GM12878 (cell line): ENCODE results near the gene LHFPL3. TPM values are rescaled to one million over a fixed set of nuclear protein-coding genes. Genes with fewer than 3 reads are reported as not detected.

Experiments used
- ATAC-seq: fragments of 200-7000 bp; cut with Tn5 transposase; 3 replicates; pipeline ENCODE4 v1.9.1; 2020; ENCODE audit warnings: mild to moderate bottlenecking, moderate library complexity
- BruUV-seq: library from RNA; stranded (reverse); fragments of 400-500 nt; replicated peaks from 2 replicates; lab custom pipeline; 2021; lab: Mats Ljungman, UMichigan
- CTCF ChIA-PET: fragments of 300-600 bp; sonication (Branson Sonifier 250); formaldehyde crosslinking; extraction: SDS; loops from one replicate; lab custom pipeline; 2021; ENCODE audit warnings: inconsistent platforms; lab: Yijun Ruan, JAX
- POLR2A ChIA-PET: fragments of 350-600 bp; formaldehyde crosslinking; extraction: SDS; loops from one replicate; lab custom pipeline; 2021; ENCODE audit warnings: inconsistent platforms; lab: Charles Lee
- RAD21 ChIA-PET: fragments of 300-600 bp; sonication (Branson Sonifier 250); formaldehyde crosslinking; loops from one replicate; lab custom pipeline; 2023; ENCODE audit warnings: antibody characterized with exemption; ENCODE audit not compliant: unreplicated experiment; lab: Charles Lee
- SMC1A ChIA-PET: fragments of 300-600 bp; sonication (Branson Sonifier 250); formaldehyde crosslinking; loops from one replicate; lab custom pipeline; 2023; ENCODE audit not compliant: unreplicated experiment, uncharacterized antibody; lab: Charles Lee
- DNase-seq: peaks from one replicate; pipeline ENCODE4 v3.0.0-alpha.2; 2011; ENCODE audit warnings: low read depth, low spot score
- FAIRE-seq: peaks from 3 replicates; lab custom pipeline; 2011; peaks lifted over from hg19 to GRCh38; lab: Jason Lieb, UNC
- H2AFZ ChIP-seq: 2 replicates; pipeline ENCODE4 v1.6.0; 2011; ENCODE audit warnings: low read depth, low read length, control low read depth; ENCODE audit not compliant: control insufficient read depth
- H3K27ac ChIP-seq: 2 replicates; pipeline ENCODE4 v1.5.1; 2011; ENCODE audit warnings: control low read depth; ENCODE audit not compliant: control insufficient read depth, insufficient read depth
- H3K27me3 ChIP-seq, 2 experiments: replicated peaks in 1 of 2; 2 replicates each; pipeline versions ENCODE4 v1.6.0 to v1.6.1; 2011; ENCODE audit warnings: low read length in 1 of 2; ENCODE audit not compliant: control insufficient read depth in 2 of 2, insufficient read depth in 2 of 2
- H3K36me3 ChIP-seq, 2 experiments: 2 replicates each; pipeline ENCODE4 v1.5.1; 2011; ENCODE audit warnings: low read length in 1 of 2; ENCODE audit not compliant: control insufficient read depth in 2 of 2, insufficient read depth in 2 of 2
- H3K4me1 ChIP-seq: 2 replicates; pipeline ENCODE4 v1.6.1; 2011; ENCODE audit warnings: mild to moderate bottlenecking, low read length, moderate library complexity, mixed read lengths; ENCODE audit not compliant: control insufficient read depth, insufficient read depth
- H3K4me2 ChIP-seq: 2 replicates; pipeline ENCODE4 v1.6.0; 2011; ENCODE audit warnings: control low read depth; ENCODE audit not compliant: control insufficient read depth, insufficient read depth
- H3K4me3 ChIP-seq: fragments of 200-600 bp; sonication (generic); 2 replicates; pipeline ENCODE4 v1.5.1; 2016
- H3K79me2 ChIP-seq: 2 replicates; pipeline ENCODE4 v1.6.0; 2011; ENCODE audit warnings: low read length; ENCODE audit not compliant: control insufficient read depth, insufficient read depth
- H3K9ac ChIP-seq: 2 replicates; pipeline ENCODE4 v1.8.0; 2011; ENCODE audit warnings: low read length, control low read depth, mixed read lengths; ENCODE audit not compliant: control insufficient read depth, insufficient read depth
- H3K9me3 ChIP-seq: replicated peaks from 3 replicates; pipeline ENCODE4 v1.5.1; 2011; ENCODE audit warnings: mild to moderate bottlenecking, low read length; ENCODE audit not compliant: control insufficient read depth, insufficient read depth
- H4K20me1 ChIP-seq: 2 replicates; pipeline ENCODE4 v1.6.0; 2011; ENCODE audit not compliant: control insufficient read depth, insufficient read depth
- ATF7 ChIP-seq: fragments of 450-650 bp; IDR thresholded peaks from 2 replicates; pipeline ENCODE4 v1.6.1; 2016; ENCODE audit warnings: low read depth, mild to moderate bottlenecking
- CEBPB ChIP-seq, 2 experiments: fragments of 150-350 bp in 1 of 2; IDR thresholded peaks; 2 replicates each; pipeline ENCODE4 v1.6.1; 2012 to 2014; ENCODE audit warnings: low read depth in 2 of 2, low read length in 2 of 2, borderline replicate concordance in 1 of 2, inconsistent platforms in 1 of 2
- EED ChIP-seq: sonication (generic); IDR thresholded peaks from 2 replicates; pipeline ENCODE4 v1.6.1; 2016; ENCODE audit warnings: antibody characterized with exemption, low read depth
- MLLT1 ChIP-seq: fragments of 450-650 bp; IDR thresholded peaks from 2 replicates; pipeline ENCODE4 v1.6.1; 2016; ENCODE audit warnings: mild to moderate bottlenecking
- NFIC ChIP-seq: IDR thresholded peaks from 2 replicates; pipeline ENCODE4 v1.6.1; 2012; ENCODE audit warnings: low read depth, mild to moderate bottlenecking, inconsistent platforms, low read length, moderate library complexity
- REST ChIP-seq: IDR thresholded peaks from 2 replicates; pipeline ENCODE4 v1.6.1; 2012; ENCODE audit warnings: mild to moderate bottlenecking, low read depth, low read length
- RFX5 ChIP-seq: IDR thresholded peaks from 2 replicates; pipeline ENCODE4 v1.6.1; 2011; ENCODE audit warnings: low read depth, low read length, improper control_type of control experiment
- WGBS: methylation state at CpG from one replicate; pipeline ENCODE4 v1.1.6; 2016; ENCODE audit warnings: low lambda C conversion rate; ENCODE audit not compliant: insufficient replicate concordance, insufficient coverage; ENCODE audit errors: missing lambda C conversion rate; 5-methylcytosine and 5-hydroxymethylcytosine counted together
- in situ Hi-C: fragments of 300-500 bp; cut with MboI; formaldehyde crosslinking; loops from 9 replicates; pipeline ENCODE4 v1.14.3; 2018; ENCODE audit warnings: mixed read lengths
- intact Hi-C: fragments of 100-400 bp; cut with micrococcal nuclease; formaldehyde crosslinking; loops from one replicate; pipeline ENCODE4 v1.14.2; 2022; ENCODE audit not compliant: unreplicated experiment
- polyA plus RNA-seq, 11 experiments: library from polyadenylated mRNA; depleted of rRNA in 4 of 11; unstranded in 6 of 11; stranded (reverse) in 5 of 11; fragments of >200 nt; fragmentation: Nextera tagmentation in 4 of 11; fragmentation: Illumina TruSeq in 1 of 11; extraction: Ambion mirVana in 4 of 11; extraction: Trizol in 1 of 11; gene quantifications; 1 replicate in 1 of 11; 2 replicates in 10 of 11; pipeline versions ENCODE4 v1.2.1 to v1.2.3, GENCODE V29; 2011 to 2016; ENCODE audit warnings: inconsistent platforms in 2 of 11, missing spikeins in 2 of 11, low read depth in 1 of 11
- total RNA-seq, 4 experiments: library from RNA; depleted of rRNA in 3 of 4; stranded (reverse); fragments of >200 nt in 3 of 4; fragmentation: Illumina TruSeq in 1 of 4; extraction: Trizol in 1 of 4; gene quantifications; 2 replicates each; pipeline versions ENCODE4 v1.2.1 to v1.2.3, GENCODE V29; 2013 to 2021

Gene LHFPL3
- total and polyA plus RNA-seq, 10 of the 15 experiments (the other 5 are each of a cell fraction or from before 2014, with no cell fraction given): 0.09 TPM; not detected in 9

GRCh38 chr7:104653825-104654401 lies 325.5 kb downstream of the LHFPL3 start:
- POLR2A ChIA-PET: no interaction called here
- FAIRE-seq: no peak
- CTCF ChIA-PET: interaction anchor here (1.0 to 2.0 kb wide), 3 partner anchors 11 to 193 kb away, joined by 3 to 10 read pairs (median 4); no protein-coding TSS in a partner anchor

More at GRCh38 chr7:104653825-104654401, 325.5 kb downstream of the LHFPL3 start:
- no peak overlapping the region for H3K4me3 ChIP-seq
- no peaks in the 10 kb centered on the region for H3K4me1 ChIP-seq
- H3K9me3 ChIP-seq: no peaks in the 10 kb centered on the region
- no peak overlapping the region for H3K27ac ChIP-seq
- TF ChIP-seq EED (no peak), NFIC (no peak), ATF7 (no peak), CEBPB (IDR thresholded peaks at IDR 0.05; ENCODE audit: borderline replicate concordance in 1 of 2, low read depth in 2 of 2, low read length in 2 of 2) (no peak), MLLT1 (no peak), RFX5 (no peak), REST (no peak)
- peaks cover 0 to 4% of the 10 kb centered on the region in 2 experiments; a peak in 2 of 4 replicates for H3K27me3 ChIP-seq
- H4K20me1 ChIP-seq: no peaks in the 10 kb centered on the region
- in situ Hi-C loops: no loop called here
- ChIA-PET SMC1A (no interaction called here), RAD21 (no interaction called here)
- ATAC-seq (no peak), DNase-seq (no peak)
- H2AFZ ChIP-seq: no peak overlapping the region
- no peaks in the 10 kb centered on the region for H3K36me3 ChIP-seq
- no peaks in the 10 kb centered on the region for H3K79me2 ChIP-seq
- intact Hi-C loops: loop anchor here (10.0 kb wide), 1 partner anchor 871 kb away; the partner anchor contains the start of gene PUS7
- H3K9ac ChIP-seq: no peak overlapping the region
- no TSS peak for BruUV-seq
- 3% methylated on average over 4 of the region's 4 CpGs for WGBS
- no peak overlapping the region for H3K4me2 ChIP-seq
